GM13976 (cell line): ENCODE data around the gene PIEZO2.

ENCODE experiments used
- DNase-seq: peaks from one replicate; pipeline ENCODE4 v3.0.0; 2012; ENCODE audit warnings: low spot score
- CTCF ChIP-seq: IDR thresholded peaks from 2 replicates; pipeline ENCODE4 v1.5.1; 2012; ENCODE audit warnings: borderline replicate concordance, mild to moderate bottlenecking; ENCODE audit not compliant: insufficient read depth; ENCODE audit errors: extremely low read depth, missing control alignments, control extremely low read depth
- in situ Hi-C: fragments of 300-500 bp; cut with MboI; formaldehyde crosslinking; loops from one replicate; pipeline ENCODE4 v1.12.0; 2022; ENCODE audit warnings: low sequenced_read_pairs, mixed read lengths, inconsistent platforms; ENCODE audit not compliant: unreplicated experiment

PIEZO2 gene

GRCh38 chr18:10953672-10954071 is 195.7 kb downstream of the PIEZO2 start:
- in situ Hi-C loops = no loop called here
- DNase-seq = no peak

GRCh38 chr18:10951631-10952544 is 197.5 kb downstream of the PIEZO2 start:
- no peak for TF ChIP-seq CTCF
- no peak for DNase-seq
- in situ Hi-C loops = no loop called here

More at GRCh38 chr18:10953672-10954071, 195.7 kb downstream of the PIEZO2 start:
- no peak for TF ChIP-seq CTCF

- DNase-seq = no peak
- in situ Hi-C loops = no loop called here
- no peak for TF ChIP-seq CTCF
Observed at GRCh38 chr18:10950876-10951630, 198.3 kb downstream of the PIEZO2 start.

DNA sequence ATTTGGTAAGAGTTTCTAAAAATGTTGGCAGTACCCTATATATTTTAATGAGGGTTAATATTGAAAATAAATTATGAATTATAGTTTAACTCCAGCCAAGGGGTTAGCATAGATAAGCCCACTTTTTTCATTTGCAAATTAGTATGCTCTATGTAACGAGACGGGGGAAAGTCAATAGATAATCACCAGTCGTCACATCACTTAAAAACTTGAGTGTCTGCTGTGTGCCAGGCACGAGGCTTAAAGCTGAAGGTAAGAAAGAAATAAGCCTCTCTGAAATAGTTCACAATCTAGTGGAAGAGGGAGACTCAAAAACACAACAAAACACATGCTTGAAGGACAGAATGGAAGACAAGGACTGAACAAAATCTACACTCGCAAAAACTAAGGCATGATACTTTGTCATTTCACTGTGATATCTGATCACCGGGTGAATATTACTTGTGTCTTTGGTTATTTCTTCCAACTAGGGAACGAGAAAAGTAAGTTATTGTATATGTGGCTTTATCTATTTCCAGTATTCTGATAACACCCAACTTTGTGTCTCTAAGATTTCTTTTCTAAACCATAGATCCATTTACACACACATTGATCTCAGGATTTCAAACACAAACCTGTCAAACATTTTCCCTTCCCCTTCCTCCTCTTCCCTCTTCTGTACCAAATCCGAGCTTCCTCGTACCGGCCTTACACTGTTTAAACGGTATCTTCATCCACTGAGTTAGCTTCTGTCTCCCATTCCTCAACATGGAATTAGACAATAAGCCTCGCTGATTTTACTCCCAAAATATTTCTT is 199.1 kb downstream of the PIEZO2 start:
- in situ Hi-C loops = no loop called here
- DNase-seq = no peak
- TF ChIP-seq CTCF = no peak

DNA sequence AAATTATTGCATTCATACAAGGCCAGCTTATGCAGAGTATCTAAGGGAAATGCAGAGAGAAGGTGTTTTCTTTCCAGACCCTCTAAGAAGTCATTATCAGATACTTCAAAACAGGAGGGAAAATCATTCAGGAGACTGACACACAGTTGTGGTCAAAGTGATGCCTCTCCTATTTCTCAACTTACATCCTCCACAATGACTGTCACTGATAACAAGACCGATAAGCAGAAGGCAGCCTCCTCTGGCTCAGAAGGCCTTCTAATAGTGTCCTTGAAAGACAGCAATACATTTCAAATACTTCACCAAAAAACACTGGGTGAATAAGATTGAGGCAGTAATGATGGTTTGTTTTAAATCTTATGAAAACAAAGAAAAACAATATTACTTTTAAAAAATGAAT is 199.7 kb downstream of the PIEZO2 start:
- in situ Hi-C loops = no loop called here
- DNase-seq = no peak
- TF ChIP-seq CTCF = no peak

DNA sequence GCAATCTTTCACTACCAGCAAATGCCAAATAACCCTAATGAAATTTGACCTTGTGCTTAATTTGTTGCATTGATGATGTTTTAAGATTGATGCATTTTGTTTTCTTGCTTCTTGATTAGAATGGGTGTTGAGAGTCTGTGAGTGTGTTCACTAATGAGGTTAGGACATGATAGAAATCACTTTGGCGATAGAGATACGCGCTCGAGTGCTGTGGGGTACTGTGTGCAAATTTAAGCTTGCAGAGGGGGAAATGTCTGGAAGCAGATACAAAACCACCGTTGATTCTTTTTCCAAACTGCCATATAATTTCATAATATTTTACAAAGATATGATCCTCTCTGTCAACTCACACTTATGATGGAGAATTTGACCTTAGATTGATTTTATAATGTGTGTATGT is 200.9 kb downstream of the PIEZO2 start:
- no peak for TF ChIP-seq CTCF
- in situ Hi-C loops = no loop called here
- no peak for DNase-seq
